H54 (cell line): ENCODE results near the gene SPACA9.

Experiments
- DNase-seq: peaks from one replicate; pipeline ENCODE4 v3.0.0; 2011; ENCODE audit warnings: low spot score, mixed read lengths; ENCODE audit not compliant: insufficient read length
- FAIRE-seq: peaks from 3 replicates; lab custom pipeline; 2011; peaks lifted over from hg19 to GRCh38; lab: Jason Lieb, UNC
- POLR2A ChIP-seq: IDR thresholded peaks from 2 replicates; pipeline ENCODE4 v1.6.1; 2011; ENCODE audit warnings: low read depth, mild to moderate bottlenecking, low read length

The SPACA9 gene

DNA sequence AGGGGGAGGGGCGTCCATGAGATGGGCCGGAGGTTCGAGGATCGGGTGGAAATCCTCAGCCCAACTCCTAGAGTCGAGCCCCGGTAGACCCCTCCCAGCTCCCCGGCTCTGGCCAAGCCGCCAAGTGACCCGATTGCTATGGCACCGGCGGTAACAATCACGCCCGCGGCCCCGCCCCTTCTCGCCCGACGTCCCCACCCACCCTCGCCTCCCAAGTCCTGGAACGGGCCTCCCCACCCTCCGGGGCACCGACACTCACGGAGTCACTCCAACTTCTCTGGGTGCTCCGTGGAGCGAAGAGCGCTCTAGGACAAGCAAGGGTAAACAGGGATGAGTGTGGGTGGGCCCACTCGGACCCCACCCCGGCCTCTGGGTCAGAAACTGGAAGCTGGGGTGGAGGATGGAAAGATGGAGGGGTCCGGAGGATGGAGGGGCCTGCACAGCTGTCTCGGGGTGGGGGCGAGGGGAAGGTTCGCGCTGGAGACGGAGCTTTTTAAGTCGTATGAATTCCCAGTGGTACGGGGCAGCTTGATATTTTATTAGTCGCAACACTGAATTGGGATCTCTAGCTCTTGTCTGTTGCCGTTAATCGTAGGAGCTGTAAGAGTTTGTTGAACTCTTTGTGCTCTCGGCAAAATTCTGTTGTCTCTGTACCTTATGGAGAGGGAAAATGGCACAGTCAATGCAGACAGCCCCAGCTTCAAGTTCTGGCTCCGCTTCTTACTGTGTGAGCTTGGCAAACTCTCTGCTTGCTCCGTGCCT, at the start of gene SPACA9:
SPACA9 (plus strand) TSS at position 204 of the 762 bp plus-strand sequence. CDS start 5,050 bp downstream, outside the sequence.
- TF ChIP-seq POLR2A: no peak
- FAIRE-seq (no peak), DNase-seq (peak; percentile 73)

DNA sequence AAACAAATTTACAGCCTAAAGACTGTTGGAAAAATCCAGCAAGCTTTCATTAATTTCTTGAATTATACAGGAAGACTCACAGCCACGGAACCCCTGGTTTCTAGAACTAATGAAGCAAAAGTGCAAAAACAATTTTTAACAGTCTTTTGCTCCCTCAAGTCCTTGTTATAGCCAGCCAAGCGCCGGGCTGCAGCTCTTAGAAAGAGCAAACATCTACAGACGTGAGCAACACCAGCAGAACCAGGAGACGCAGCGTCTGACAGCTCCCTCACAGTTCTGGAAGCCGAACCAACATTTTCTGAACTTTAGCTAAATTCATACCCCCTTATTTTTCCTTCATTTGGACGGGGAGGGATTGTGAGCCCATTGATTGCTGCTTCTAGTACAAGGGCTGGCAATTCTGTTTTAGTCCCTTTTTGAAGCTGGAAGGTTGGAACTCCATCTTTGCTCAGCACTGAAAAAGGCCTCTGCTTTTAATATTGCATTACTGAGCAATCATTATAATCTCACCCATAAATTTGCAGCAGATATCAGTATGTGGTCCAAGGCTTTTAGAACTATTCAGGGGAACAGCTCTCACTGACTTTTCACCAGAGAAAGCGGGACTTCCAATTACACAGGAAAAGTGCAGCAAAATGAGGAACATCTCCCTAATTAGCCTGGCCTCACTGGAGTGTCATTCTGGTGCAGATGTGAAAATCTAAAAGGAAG, 46.4 kb upstream of the SPACA9 start:
- FAIRE-seq: no peak
- TF ChIP-seq POLR2A: no peak
- DNase-seq: no peak

DNA sequence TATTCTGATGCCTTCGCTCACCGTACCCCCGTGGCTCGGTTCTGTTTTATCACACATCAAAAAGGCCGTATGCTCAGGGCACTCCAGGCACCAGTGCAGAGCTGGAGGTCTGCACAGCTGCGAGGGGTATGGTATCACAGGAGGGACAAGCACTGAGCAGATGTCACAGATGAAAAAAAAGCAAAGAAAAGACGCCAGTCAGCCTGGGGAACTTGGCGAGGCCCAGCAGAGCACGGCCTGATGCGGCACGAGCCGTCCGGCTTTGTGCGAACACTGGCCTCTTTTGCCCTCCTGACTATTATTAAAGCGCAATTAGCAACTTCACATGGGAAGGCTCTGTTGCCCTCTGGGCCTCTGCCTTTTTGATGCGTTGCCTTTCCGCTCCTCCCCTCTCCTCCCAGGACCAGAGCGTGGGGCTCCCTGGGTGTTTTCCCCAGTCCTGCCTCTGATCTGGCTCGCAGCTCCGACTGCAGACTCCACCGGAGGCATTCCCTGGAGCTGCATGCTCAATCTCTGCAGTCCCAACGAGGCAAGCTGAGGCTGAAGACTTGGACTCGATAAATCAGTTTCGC, 45.1 kb upstream of the SPACA9 start:
- no peak for FAIRE-seq
- DNase-seq: no peak
- TF ChIP-seq POLR2A: no peak

DNA sequence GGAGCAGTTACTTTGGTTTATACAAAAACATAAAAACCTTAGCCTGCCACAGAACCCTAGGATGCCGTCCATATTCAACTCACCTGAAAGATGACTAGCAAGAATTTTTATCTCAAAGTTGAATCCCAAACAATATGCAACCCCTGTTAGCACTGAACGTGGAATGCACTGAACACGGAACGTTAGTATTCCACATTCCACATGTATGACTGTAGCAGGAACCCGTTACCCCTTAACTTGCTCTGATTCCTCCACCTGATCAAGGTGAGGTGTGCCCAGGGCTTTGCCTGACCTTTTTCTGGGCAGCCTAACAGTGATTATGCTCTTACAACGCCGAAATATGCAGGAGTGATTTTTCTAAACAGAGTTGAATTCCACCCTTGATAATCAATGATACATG, 44.4 kb upstream of the SPACA9 start:
- DNase-seq (no peak), FAIRE-seq (no peak)
- no peak for TF ChIP-seq POLR2A

DNA sequence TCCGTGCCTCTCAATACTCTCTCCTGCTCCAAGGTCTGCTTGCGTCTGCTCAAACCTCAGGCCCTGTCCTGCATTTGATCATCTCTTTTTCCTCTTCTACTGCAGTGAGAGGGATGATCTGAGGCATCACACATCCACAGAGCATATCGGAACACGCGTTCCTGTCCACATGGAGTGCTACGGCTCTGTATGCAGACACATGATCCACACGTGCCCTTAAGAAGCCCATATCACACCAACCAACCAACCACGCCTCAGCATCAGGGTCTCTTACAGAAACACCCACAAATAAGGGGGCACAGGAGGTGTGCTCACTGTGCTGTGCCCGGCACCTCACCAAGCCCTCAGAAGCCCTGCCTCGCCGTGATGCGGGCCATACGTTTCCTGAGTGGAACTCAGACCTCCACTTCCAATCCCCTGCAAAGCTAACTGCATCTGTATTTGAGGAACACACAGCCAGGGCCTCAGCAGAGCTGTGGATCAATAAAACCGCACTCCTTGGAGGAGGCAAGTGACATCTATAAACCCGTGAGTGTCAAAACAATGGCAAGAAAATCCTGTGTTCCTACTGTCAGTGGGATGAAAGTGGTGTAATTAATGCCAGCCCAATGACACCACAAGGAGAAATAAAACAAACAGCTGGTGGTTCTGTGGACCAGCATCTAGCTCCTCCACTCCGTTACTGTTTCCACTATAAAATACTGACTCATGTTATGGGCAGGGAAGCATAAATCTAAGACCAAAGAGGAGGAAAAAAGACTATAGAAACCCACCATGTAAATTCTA, 41.0 kb upstream of the SPACA9 start:
- DNase-seq (no peak), FAIRE-seq (no peak)
- no peak for TF ChIP-seq POLR2A

DNA sequence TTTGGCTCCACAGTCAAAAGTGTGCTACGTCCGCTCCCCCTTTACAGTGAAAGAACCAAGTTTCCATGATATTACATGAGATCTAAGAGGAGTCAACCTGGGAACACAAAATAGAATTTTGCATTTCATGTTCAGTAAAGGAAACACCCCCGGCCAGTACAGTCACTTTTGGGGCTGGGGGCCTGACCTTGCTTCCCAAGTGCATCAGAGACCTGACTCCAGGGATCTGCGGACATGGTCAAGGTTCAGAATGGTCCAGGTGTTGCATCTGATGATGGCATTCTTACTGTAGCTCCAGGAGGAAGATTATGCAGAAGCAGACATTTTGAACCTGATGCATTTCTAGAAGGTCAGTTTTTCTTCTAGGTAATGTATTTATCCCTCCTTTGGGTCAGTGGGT, 40.4 kb upstream of the SPACA9 start:
- FAIRE-seq (no peak), DNase-seq (no peak)
- TF ChIP-seq POLR2A: no peak

DNA sequence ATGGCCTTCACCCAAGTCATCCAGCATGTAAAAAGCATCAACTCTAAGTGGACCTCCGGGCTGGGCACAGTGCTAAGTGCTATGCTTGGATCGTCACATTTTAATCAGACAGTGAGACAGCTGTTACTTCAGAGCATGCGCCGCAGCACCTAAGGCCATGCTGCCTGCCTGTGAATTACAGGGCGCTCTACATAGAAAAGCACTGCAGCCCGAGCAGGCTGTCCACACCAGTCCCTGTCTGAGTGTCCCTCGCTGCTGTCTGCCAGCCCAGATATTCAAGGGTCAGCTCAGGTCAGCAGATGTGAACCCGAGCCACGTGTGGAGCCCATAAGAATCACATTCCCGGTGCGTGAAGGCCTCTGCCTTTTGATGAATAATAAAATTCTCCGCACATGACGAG, 37.7 kb upstream of the SPACA9 start:
- DNase-seq: no peak
- no peak for FAIRE-seq

DNA sequence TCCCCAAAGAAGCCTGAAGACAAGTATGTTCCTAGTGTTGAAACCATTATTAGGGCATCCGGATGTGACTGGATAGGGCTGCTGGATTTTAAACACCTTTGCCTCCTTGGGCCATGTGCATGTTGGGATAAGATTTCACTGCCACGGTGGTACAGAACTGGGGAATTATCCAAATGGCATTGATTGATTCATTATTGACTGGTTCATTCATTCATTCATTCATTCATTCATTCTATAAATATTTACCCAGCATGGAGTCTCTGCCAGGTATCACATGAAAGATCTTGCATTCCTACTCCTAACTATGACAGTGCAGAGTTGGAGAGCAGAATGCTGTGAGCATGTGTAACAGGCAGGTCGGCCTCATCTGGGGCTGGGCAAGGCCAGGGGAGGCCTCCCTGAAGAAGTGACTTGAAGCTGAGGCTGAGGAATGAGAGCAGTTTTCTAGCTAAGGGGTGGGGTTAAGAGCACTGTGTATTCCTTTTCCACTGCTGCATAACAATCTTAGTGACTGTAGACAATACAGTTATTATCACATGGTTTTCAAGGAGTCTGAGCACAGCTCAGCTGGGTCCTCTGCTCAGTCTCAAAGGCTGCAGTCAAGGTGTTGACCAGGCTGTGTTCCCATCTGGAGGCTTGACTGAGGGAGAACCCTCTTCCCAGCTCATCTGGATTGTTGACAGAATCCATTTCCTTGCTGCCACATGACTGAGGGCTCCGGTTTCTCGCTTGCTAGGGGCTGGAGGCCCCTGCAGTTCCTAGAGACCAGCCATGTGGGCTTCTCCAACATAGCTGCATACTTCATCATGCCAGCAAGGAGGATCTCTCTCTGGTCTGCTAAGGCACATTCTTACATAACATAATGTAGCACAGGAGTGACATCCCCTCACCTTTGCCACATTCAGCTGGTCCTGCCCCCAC, 36.3 kb upstream of the SPACA9 start:
- TF ChIP-seq POLR2A: no peak
- FAIRE-seq (no peak), DNase-seq (no peak)

More for the DNA sequence above, 37.7 kb upstream of the SPACA9 start:
- TF ChIP-seq POLR2A: no peak

DNA sequence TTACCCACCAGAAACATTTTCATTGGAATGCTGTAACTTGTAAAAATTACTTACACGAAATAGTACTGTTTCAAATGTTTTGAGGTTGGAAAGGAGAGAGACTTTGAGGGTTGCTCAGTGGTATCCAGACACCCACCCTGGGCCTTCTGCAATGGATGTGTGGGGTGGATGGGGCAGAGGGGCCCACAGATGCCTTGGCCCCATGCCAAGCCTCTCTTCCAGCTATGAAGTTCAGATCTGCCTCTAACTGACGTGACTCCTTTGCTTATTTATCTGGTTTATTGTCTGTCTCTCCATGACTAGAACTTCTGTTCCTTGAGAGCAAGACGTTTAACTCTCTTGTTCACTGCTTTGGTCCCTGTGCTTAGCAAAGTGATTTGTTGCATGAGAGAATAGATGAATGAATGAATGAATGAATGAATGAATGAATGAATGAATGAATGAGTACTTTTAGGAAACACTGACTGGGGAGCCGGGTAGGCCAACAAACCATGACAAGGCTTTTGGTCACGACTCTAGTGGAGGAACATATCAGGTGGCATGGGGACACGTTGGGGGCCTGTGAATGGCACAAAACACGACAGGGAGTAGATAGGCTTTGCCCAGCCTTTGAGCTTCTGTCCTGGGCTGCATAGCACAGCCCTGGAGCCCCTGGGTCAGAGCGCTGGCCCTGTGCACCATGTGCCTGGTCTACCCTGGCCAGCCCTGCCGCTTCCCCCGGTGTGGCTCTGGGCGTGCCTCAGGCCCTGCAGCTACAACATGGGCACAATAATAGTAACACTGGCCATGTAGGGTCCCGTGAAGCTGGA, 32.4 kb upstream of the SPACA9 start:
- DNase-seq (no peak), FAIRE-seq (no peak)
- no peak for TF ChIP-seq POLR2A

DNA sequence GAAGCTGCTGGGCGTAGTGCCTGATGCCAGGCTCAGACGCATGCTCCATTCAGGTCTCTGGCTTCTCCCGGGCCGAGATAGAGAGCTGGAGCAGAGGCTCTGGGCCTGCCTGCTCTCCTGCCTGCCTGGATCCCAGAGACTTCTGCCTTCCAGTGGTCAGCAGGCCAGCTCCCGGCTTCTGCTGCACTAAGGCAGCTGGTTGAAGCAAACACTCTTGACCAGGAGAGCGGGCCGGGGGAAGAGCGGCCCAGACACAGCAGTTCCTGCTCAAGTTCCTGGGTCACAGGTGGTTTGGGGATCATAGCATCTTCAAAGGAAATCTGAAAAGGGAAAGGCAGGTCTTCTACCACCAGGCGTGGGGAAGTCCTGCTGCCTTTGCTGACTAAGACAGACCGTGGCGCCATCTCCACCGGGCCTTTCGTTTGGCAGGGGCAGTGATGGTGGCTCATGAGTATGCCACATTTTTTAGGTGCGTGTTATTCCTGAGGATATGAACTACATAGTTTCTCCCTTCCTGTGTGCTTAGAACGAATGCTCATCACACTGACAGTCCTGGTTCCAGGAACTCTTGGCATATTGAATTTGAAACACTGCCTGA, 31.7 kb upstream of the SPACA9 start:
- DNase-seq (no peak), FAIRE-seq (no peak)
- no peak for TF ChIP-seq POLR2A

DNA sequence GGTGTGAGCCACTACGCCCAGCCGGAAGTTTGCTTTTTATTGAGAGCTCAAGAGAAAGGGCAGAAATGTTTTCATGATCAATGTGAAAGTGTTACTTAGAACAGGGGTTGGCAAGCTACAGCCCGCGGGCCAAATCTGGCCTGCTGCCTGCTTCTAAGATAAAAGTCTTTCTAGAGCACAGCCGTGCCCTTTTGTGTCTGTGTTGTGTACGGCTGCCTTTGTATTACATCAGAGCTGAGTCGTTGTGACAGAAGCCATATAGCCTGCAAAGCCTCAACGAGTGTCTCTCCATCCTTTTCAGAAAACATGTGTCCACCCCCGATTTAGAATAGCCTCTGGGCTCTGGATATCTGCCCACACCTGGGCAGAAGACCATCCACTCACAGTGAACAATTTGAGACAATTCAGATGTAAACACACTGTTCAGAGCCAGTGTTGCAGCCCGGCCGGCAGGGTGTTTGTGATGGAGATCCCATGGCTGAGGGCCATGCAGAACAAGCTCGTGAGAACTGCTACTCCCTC, 29.5 kb upstream of the SPACA9 start:
- TF ChIP-seq POLR2A: no peak
- DNase-seq (no peak), FAIRE-seq (no peak)
